SK-N-MC (cell line): ENCODE measurements around the gene RASAL1.

Source experiments
- DNase-seq: peaks from one replicate; pipeline ENCODE4 v3.0.0-alpha.2; 2011; ENCODE audit warnings: low read depth, low spot score
- H3K27ac ChIP-seq: fragments of 200-600 bp; sonication (generic); 2 replicates; pipeline ENCODE4 v1.5.1; 2016; ENCODE audit warnings: mixed run types
- H3K36me3 ChIP-seq: fragments of 200-600 bp; sonication (generic); 2 replicates; pipeline ENCODE4 v1.6.1; 2017; ENCODE audit warnings: antibody characterized with exemption, low read length, mixed read lengths; ENCODE audit not compliant: insufficient read depth
- H3K4me3 ChIP-seq: fragments of 200-600 bp; sonication (generic); 2 replicates; pipeline ENCODE4 v1.5.1; 2016
- H3K9ac ChIP-seq: fragments of 200-600 bp; sonication (generic); 2 replicates; pipeline ENCODE4 v1.8.0; 2017; ENCODE audit warnings: mixed run types, mixed read lengths; ENCODE audit not compliant: insufficient read length
- H3K9me3 ChIP-seq: fragments of 200-600 bp; sonication (generic); 2 replicates; pipeline ENCODE4 v1.6.1; 2017; ENCODE audit warnings: low read depth, mild to moderate bottlenecking, antibody characterized with exemption, low read length, moderate library complexity, mixed read lengths
- EZH2 ChIP-seq: fragments of 200-600 bp; sonication (generic); IDR thresholded peaks from one replicate; pipeline ENCODE4 v1.6.1; 2017; ENCODE audit warnings: antibody characterized with exemption
- FOXP2 ChIP-seq: optimal IDR thresholded peaks from 2 replicates; pipeline ENCODE3; 2011; ENCODE audit warnings: mild to moderate bottlenecking, moderate library complexity; ENCODE audit not compliant: insufficient read depth; ENCODE audit errors: extremely low read length, control extremely low read depth
- POLR2AphosphoS5 ChIP-seq: IDR thresholded peaks from 2 replicates; pipeline ENCODE4 v1.6.1; 2012; ENCODE audit warnings: mild to moderate bottlenecking, low read depth, low read length, borderline replicate concordance

The RASAL1 gene

DNA sequence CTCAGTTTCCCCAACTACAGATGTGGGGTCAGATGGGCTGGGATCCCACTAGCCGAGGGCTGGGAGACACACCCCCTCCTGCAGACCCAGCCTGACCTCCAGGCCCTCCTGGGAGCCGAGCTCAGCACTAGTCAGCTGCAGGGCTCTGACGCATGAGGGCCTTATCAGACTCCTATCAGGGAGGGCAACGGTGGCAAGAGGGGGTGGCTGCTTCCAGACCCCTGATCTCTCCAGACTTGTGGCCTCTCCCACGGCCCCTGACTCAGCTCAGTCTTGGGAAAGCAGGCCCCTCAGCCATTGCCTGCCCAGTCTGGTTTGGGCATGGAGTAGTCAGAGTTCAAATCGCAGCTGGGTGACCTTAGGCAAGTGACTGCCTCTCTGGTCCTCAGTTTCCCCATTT, 2.5 kb downstream of the RASAL1 start:
- DNase-seq: no peak
- H3K27ac ChIP-seq: no peak overlapping the region
- no peak overlapping the region for H3K9ac ChIP-seq
- H3K4me3 ChIP-seq: no peak overlapping the region
- H3K36me3 ChIP-seq: no peaks in the 10 kb centered on the region
- TF ChIP-seq EZH2 (no peak), POLR2AphosphoS5 (no peak), FOXP2 (no peak)
- no peaks in the 10 kb centered on the region for H3K9me3 ChIP-seq

DNA sequence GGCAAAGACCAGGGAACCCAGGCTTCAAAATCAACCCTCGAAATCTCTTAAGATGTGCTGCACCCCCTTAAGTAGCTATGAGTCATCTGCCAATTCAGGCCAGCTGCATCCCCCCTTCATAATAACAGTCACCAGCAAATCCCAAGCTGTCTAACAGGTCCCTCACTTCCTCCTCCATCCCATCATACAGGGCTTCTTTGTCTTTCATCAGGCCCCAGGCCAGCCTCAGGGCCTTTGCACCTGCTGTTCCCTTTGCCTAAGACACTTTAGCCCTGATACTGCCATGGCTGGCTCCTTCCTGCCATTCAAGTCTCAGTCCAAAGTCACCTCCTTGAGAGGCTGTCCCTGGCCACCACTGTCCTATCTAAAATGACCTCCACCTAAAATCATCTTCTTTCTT, 4.0 kb downstream of the RASAL1 start:
- Histone ChIP-seq H3K4me3 (no peak overlapping the region), H3K27ac (no peak overlapping the region), H3K9ac (no peak overlapping the region), H3K36me3 (no peaks in the 10 kb centered on the region), H3K9me3 (no peaks in the 10 kb centered on the region)
- TF ChIP-seq POLR2AphosphoS5 (no peak), EZH2 (no peak), FOXP2 (no peak)
- no peak for DNase-seq

DNA sequence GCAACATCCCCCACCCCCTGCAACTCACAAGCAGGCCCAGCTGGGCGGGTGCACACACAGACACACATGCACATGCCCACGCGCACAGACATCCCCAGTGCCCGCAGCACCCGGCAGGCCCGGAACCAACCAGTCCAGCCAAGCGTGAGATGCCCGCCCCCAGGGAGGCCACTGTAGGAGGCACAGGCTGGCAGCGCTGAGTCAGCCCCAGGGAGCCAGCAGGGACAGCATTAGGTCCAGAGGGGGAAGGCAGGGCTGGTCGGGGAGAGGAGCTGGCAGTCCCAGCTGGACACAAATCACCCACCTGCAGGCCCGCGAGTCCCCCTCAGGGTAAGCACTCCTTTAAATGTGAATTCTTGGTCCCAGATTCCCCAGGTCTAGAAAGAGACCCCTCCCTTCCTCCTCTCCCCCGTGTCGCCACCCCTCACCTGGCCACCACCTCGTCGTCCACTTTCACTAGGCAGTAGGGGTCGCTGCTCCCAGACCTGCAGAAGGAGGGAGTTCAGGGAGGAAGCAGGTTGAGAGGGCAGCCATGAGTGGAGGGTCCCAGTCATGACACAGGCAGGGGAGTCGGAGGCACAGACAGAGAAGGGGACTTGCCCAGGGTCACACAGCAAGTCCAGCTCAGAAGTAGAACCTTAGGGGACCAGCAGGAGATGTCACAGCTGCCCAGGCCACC, 5.0 kb downstream of the RASAL1 start:
- no peak for DNase-seq

DNA sequence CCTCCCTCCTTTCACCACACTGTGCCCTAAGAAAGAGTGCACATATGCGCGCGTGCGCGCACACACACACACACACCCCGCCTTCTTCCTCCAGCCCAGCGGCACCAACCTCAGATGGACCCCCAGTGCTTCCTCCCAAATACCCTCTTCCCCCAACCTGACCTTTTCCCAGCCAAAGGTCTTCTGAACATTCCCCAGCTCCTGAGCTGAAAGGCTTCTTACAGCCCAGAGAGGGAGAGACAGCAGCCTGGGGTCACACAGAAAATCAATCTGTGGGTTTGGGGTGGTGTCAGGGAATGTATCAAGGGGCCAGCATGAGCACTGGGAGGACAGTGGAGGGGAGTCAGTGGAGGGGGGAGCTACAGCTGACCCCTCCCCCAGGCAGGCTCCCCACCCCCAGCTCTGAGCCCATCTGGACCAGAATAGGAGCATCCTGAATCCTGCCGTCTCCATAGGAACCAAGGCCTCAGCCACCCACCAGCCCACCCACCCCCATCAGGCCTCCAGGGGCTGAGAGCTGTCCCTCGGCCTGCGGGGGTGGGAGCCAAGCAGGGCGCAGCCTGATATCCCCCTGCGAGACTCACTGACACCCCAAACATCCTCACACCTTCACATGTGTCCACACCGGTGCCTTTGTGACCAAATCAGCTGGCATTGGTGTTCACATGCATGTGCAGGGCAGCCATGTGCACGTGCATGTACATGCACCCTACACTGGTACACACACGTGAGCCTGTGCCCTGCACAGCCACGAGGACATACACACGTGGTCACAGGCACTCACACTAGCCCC, 5.7 kb downstream of the RASAL1 start:
- no peak overlapping the region for H3K9ac ChIP-seq
- no peak for DNase-seq
- no peak for TF ChIP-seq FOXP2
- TF ChIP-seq EZH2: no peak
- no peak for TF ChIP-seq POLR2AphosphoS5
- H3K36me3 ChIP-seq: no peaks in the 10 kb centered on the region
- no peak overlapping the region for H3K4me3 ChIP-seq
- no peak overlapping the region for H3K27ac ChIP-seq
- no peaks in the 10 kb centered on the region for H3K9me3 ChIP-seq

More for the DNA sequence above, 5.0 kb downstream of the RASAL1 start:
- H3K36me3 ChIP-seq: no peaks in the 10 kb centered on the region
- TF ChIP-seq POLR2AphosphoS5 (no peak), FOXP2 (no peak), EZH2 (no peak)
- H3K27ac ChIP-seq: no peak overlapping the region
- H3K9ac ChIP-seq: no peak overlapping the region
- no peaks in the 10 kb centered on the region for H3K9me3 ChIP-seq
- H3K4me3 ChIP-seq: no peak overlapping the region

DNA sequence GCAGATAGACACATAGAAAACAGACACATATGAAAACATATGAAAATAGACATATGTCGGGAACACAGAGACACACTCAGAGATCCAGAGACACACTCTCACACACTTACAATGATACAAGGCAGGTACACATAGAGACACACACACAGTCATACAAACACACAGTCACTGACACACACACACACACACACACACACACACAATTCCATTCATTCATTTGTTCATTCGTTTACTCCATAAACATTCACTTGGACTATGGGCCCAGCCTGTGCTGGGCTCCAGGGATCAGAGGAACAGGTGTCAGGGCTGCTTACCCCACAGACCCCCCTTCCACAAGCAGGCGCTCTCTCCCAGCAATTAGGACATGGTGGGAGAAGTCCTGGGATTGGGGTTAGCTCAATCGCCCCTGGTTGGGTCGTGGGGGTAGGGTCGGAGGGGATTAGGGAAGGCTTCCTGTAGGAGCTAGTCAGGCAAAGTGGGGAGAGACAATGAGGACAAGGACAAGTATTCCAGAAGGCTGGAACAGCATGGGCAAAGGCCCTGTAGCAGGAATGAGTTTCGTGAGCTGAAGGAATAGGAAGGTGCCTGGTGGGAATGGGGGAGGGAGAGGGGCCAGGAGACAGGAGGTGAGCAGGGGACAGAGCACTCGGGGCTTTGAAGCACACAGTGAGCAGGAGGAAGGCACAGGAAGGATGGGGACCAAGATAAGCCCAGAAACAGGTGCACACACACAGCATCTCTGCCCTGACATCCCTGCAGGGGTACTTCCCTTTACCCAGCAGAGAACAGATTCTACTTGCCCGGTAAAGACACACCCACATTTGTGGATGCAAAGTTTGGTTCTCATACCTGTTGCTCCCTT, 6.5 kb downstream of the RASAL1 start:
- H3K9me3 ChIP-seq: no peaks in the 10 kb centered on the region
- H3K9ac ChIP-seq: no peak overlapping the region
- no peak for TF ChIP-seq POLR2AphosphoS5
- TF ChIP-seq EZH2: no peak
- no peak for TF ChIP-seq FOXP2
- H3K4me3 ChIP-seq: no peak overlapping the region
- H3K36me3 ChIP-seq: no peaks in the 10 kb centered on the region
- no peak for DNase-seq
- no peak overlapping the region for H3K27ac ChIP-seq

DNA sequence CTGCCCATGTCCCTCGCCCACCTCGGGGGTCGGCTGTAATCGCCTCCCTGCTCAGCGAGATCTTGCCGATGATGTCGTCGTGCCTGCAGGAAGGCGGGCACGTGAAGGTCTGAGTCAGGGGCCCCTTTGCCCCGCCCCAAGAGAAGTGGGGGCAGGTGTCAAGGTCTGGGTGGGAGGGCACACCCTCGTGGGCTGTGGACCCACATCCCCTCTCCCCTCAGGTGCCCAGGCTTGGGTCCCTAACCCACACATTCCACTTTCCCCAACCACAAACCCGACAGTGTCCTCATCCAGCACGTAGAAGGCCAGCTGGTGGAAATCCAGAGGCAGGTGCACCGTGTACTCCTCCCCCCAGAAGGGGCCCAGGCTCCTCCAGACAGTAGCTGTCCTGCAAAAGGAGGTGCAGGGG, 7.8 kb downstream of the RASAL1 start:
- Histone ChIP-seq H3K9me3 (no peaks in the 10 kb centered on the region), H3K4me3 (no peak overlapping the region), H3K36me3 (no peaks in the 10 kb centered on the region), H3K9ac (no peak overlapping the region), H3K27ac (no peak overlapping the region)
- TF ChIP-seq POLR2AphosphoS5: no peak
- no peak for TF ChIP-seq EZH2
- TF ChIP-seq FOXP2: no peak
- no peak for DNase-seq

DNA sequence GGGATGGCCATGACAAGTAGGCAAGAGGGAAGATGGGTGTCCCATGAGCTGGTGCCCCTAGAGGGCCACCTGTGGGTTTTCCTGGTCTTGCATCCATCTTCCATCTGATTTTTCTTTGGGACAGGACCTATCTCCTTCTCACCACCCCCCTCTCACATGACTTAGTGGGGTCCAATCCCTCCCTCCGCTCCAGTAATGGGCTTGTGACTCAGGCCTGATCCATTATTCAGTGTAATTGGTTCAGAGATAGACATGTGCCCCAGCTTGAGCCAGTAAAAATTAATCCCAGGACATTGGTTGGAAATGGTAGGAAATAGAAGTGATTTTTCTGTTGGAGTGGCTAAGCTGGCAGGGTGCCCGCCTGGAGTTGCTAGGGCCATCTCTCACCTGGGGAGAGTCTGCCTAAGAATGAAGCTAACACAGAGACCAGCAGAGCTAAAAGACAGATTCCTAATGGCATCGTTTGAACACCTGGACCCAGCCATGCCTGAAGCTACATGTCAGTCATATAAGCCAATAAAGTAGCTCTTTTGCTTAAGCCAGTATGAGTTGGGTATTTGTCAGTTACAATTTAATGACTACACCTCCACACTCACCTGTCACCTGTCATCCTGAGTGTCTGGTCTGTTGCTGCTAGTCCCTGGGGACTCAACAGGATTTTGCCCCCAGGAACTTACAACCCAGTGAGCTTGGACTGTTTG, 14.7 kb downstream of the RASAL1 start:
- no peak overlapping the region for H3K9ac ChIP-seq
- no peak for DNase-seq
- H3K9me3 ChIP-seq: no peaks in the 10 kb centered on the region
- H3K36me3 ChIP-seq: no peaks in the 10 kb centered on the region
- H3K4me3 ChIP-seq: no peak overlapping the region
- H3K27ac ChIP-seq: no peak overlapping the region
- no peak for TF ChIP-seq POLR2AphosphoS5
- TF ChIP-seq EZH2: no peak
- no peak for TF ChIP-seq FOXP2

DNA sequence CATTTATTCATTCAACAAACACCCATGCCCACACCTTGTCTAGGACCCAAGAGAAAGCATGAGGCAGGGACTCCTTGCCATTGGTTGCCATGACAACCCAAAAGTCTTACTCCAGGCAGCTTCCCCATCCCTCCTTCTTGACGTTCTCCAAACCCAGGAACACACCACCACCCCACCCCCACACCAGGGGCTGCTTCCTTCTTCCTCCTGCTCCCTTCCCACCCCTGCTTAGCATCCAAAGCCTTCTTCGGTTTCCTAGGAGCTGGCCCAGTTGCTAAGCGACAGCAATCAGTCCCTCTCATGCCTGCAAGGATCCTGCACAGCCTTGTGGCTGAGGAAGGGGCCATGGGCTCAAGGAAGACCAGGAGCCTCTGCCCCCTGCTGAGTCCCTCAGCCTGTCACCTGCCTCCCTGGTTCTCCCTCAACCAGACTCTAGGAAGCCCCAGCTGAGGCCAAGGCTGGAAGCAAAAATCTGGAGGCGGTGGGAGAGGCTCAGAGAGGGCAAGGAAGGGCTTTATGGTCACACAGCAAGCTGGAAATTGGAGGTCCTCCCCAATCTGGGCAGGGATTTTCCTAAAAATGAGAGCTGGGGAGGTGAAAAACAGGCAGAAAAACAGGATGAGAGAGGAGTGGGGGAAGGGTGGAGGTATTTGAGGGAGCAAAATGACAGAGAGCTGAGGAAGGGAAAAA, 15.4 kb downstream of the RASAL1 start:
- no peak overlapping the region for H3K27ac ChIP-seq
- TF ChIP-seq EZH2: no peak
- no peak for TF ChIP-seq POLR2AphosphoS5
- no peak for TF ChIP-seq FOXP2
- H3K4me3 ChIP-seq: no peak overlapping the region
- no peaks in the 10 kb centered on the region for H3K36me3 ChIP-seq
- DNase-seq: no peak
- no peak overlapping the region for H3K9ac ChIP-seq
- H3K9me3 ChIP-seq: no peaks in the 10 kb centered on the region
